ENCODE results near the gene ETS1. TPM values are rescaled to one million over a fixed set of nuclear protein-coding genes. Genes with fewer than 3 reads are reported as not detected.
A peak's percentile ranks its signal among the peaks of the same experiment; 100 is the strongest.

The ETS1 gene
- total RNA-seq, 3 donors from 2014 or later (not counting 1 experiment from before 2014, with no cell fraction given): 532 to 684 (median 589) TPM

GRCh38 chr11:128469220-128469619, 118.1 kb downstream of the ETS1 start:
- Mint-ChIP-seq H3K27me3 (ENCODE audit: low read depth in 2 of 2) (no peaks in the 10 kb centered on the region), H3K9me3 (no peaks in the 10 kb centered on the region), H3K36me3 (peaks cover 11% of the 10 kb centered on the region), H3K4me1 (peaks cover 99% of the 10 kb centered on the region in 2 donors), H3K4me3 (peak overlapping the region; percentile 86), H3K27ac (peak overlapping the region; percentile 98 to 99)
- Histone ChIP-seq H3K27ac (ENCODE audit: low read length) (peak overlapping the region; percentile 92), H3K4me1 (ENCODE audit: control insufficient read depth, insufficient read depth, low read length) (peaks cover 83% of the 10 kb centered on the region), H3K27me3 (ENCODE audit: control insufficient read depth, insufficient read depth, low read length) (no peaks in the 10 kb centered on the region), H3K4me3 (ENCODE audit: low read length) (no peak overlapping the region), H3K36me3 (ENCODE audit: control insufficient read depth, insufficient read depth, low read length) (peaks cover 91% of the 10 kb centered on the region), H3K9me3 (ENCODE audit: control insufficient read depth, insufficient read depth, low read length) (no peaks in the 10 kb centered on the region)
- TF ChIP-seq, protein P1, sequence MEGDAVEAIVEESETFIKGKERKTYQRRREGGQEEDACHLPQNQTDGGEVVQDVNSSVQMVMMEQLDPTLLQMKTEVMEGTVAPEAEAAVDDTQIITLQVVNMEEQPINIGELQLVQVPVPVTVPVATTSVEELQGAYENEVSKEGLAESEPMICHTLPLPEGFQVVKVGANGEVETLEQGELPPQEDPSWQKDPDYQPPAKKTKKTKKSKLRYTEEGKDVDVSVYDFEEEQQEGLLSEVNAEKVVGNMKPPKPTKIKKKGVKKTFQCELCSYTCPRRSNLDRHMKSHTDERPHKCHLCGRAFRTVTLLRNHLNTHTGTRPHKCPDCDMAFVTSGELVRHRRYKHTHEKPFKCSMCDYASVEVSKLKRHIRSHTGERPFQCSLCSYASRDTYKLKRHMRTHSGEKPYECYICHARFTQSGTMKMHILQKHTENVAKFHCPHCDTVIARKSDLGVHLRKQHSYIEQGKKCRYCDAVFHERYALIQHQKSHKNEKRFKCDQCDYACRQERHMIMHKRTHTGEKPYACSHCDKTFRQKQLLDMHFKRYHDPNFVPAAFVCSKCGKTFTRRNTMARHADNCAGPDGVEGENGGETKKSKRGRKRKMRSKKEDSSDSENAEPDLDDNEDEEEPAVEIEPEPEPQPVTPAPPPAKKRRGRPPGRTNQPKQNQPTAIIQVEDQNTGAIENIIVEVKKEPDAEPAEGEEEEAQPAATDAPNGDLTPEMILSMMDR (IDR thresholded peaks at IDR 0.05): no peak
- DNase-seq (peak in 1 of 2 donors; percentile 41), ATAC-seq (no peak)
- intact Hi-C loops (cut with micrococcal nuclease): no loop called here
- 40% methylated on average over 4 of the region's 4 CpGs for WGBS (ENCODE audit: insufficient coverage)

DNA sequence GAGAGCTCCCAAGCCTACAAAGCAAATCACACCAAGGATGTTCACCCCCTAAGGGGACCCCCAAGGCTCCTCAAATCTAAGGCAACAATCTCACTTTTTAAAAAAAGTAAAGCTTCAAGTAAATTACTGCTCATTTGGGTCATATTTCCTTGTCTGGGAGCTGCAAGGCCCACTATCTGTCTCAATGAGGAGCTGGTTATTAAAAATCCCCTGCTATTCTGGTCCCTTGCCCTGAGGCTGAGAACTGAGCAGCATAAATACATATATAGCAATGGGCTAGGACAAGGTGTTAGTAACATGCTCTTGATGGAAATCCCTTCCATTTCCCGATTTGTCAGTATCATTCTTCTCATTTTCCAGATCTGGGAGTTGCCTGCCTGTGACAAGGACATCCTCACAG, 119.2 kb downstream of the ETS1 start:
- H3K27ac ChIP-seq (ENCODE audit: low read length): peak overlapping the region; percentile 92
- no peaks in the 10 kb centered on the region for H3K9me3 ChIP-seq (ENCODE audit: control insufficient read depth, insufficient read depth, low read length)
- H3K27ac Mint-ChIP-seq: peak overlapping the region; percentile 98 to 99
- peaks cover 13% of the 10 kb centered on the region for H3K36me3 Mint-ChIP-seq
- ATAC-seq (no peak), DNase-seq (peak in 1 of 2 donors; percentile 49)
- H3K27me3 Mint-ChIP-seq (ENCODE audit: low read depth in 2 of 2): no peaks in the 10 kb centered on the region
- H3K9me3 Mint-ChIP-seq: no peaks in the 10 kb centered on the region
- H3K4me1 ChIP-seq (ENCODE audit: control insufficient read depth, insufficient read depth, low read length): peaks cover 78% of the 10 kb centered on the region
- peaks cover 99% of the 10 kb centered on the region in 2 donors for H3K4me1 Mint-ChIP-seq
- WGBS (ENCODE audit: insufficient coverage): 50% methylated on average over 1 of the region's 1 CpG
- no peaks in the 10 kb centered on the region for H3K27me3 ChIP-seq (ENCODE audit: control insufficient read depth, insufficient read depth, low read length)
- TF ChIP-seq, protein P1 (IDR thresholded peaks at IDR 0.05): no peak
- no peak overlapping the region for H3K4me3 ChIP-seq (ENCODE audit: low read length)
- peak overlapping the region; percentile 86 for H3K4me3 Mint-ChIP-seq
- peaks cover 91% of the 10 kb centered on the region for H3K36me3 ChIP-seq (ENCODE audit: control insufficient read depth, insufficient read depth, low read length)
- intact Hi-C loops (cut with micrococcal nuclease): no loop called here

- H3K4me3 ChIP-seq (ENCODE audit: low read length): no peak overlapping the region
- intact Hi-C loops (cut with micrococcal nuclease): no loop called here
Measured at GRCh38 chr11:128467610-128468041, 119.7 kb downstream of the ETS1 start.

More at GRCh38 chr11:128467610-128468041, 119.7 kb downstream of the ETS1 start:
- TF ChIP-seq, protein P1 (IDR thresholded peaks at IDR 0.05): no peak
- Histone ChIP-seq H3K27me3 (ENCODE audit: control insufficient read depth, insufficient read depth, low read length) (no peaks in the 10 kb centered on the region), H3K36me3 (ENCODE audit: control insufficient read depth, insufficient read depth, low read length) (peaks cover 91% of the 10 kb centered on the region), H3K4me1 (ENCODE audit: control insufficient read depth, insufficient read depth, low read length) (peaks cover 78% of the 10 kb centered on the region), H3K27ac (ENCODE audit: low read length) (peak overlapping the region; percentile 92), H3K9me3 (ENCODE audit: control insufficient read depth, insufficient read depth, low read length) (no peaks in the 10 kb centered on the region)
- DNase-seq: peak in 1 of 2 donors; percentile 83
- H3K36me3 Mint-ChIP-seq: peaks cover 18% of the 10 kb centered on the region
- peak overlapping the region; percentile 98 to 99 for H3K27ac Mint-ChIP-seq
- 74% methylated on average over 9 of the region's 9 CpGs for WGBS (ENCODE audit: insufficient coverage)
- no peaks in the 10 kb centered on the region for H3K27me3 Mint-ChIP-seq (ENCODE audit: low read depth in 2 of 2)
- H3K4me3 Mint-ChIP-seq: peak overlapping the region; percentile 35
- no peak for ATAC-seq
- peaks cover 99% of the 10 kb centered on the region in 2 donors for H3K4me1 Mint-ChIP-seq
- no peaks in the 10 kb centered on the region for H3K9me3 Mint-ChIP-seq
